GM19035 (cell line): ENCODE data around the gene TLR1.
"Not testable (repeated sequence)": the region's sequence is repeated elsewhere in the genome, so short reads cannot be mapped to it uniquely, and the experiment has no call there.

Source experiments
- ATAC-seq: cut with Tn5 transposase; IDR thresholded peaks from one replicate; pipeline ENCODE4 v1.9.1; 2021; ENCODE audit not compliant: unreplicated experiment

TLR1 gene

DNA sequence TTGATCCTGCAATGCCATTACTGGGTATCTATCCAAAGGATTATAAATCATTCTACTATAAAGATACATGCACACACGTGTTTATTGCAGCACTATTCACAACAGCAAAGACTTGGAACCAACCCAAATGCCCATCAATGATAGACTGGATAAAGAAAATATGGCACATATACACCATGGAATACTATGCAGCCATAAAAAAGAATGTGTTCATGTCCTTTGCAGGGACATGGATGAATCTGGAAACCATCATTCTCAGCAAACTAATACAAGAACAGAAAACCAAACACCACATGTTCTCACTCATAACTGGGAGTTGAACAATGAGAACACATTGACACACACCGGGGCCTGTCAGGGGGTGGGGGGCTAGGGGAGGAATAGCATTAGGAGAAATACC lies 26.7 kb downstream of the TLR1 start:
- not testable (repeated sequence) for ATAC-seq

DNA sequence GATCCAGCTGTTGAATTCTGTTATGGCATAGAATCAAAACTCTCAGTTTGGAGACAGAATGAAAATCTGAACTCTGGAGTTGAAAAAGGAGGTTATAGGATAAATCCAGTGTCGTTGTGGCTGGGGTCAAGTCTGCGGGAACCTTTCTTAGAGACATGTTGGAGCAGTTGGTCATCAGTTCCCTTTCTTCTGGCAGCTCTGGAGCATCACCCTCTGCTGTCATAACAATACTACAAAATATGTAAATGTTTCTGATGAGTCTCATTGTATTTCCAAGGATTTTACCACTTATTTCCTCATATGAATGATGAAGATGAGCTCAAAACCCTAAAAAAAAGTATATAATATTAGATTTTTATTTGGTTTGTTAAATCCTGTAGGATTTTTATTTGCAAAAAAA lies 29.3 kb downstream of the TLR1 start:
- ATAC-seq: no peak

DNA sequence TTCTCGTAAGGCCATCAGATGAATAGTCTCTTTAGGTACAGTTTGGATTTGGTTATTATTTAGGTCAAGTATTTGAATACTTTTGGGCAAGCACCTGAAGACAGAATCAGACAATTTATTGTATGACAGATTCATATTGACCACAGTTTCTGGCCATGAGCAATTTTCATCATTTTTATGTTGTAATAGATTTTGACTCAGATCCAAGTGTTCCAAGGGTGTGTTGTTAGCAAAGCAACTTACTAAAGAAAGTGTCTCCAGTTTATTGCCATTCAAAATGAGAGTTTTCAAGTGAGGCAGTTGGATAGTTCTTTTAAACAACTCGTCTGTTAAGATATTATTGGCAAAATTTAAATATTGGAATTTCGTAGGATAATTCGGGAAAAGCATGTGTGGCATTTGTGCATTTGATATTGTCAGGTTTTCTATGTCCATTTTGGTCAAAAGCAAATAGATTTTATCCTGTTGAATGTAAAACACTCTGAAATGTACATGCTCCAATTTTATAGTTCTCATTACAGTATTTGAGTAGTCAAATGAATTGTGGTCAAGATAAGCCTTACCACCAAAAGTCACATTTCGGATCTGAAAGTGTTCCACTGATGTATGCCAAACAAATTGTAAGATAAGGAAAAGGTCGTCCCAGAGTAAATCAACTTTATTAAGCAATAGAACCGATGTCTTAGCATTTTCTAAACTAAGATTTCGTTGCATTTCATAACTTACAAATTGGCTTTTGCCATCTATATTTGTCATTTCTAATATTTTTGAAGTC lies 30.2 kb downstream of the TLR1 start:
- no peak for ATAC-seq

DNA sequence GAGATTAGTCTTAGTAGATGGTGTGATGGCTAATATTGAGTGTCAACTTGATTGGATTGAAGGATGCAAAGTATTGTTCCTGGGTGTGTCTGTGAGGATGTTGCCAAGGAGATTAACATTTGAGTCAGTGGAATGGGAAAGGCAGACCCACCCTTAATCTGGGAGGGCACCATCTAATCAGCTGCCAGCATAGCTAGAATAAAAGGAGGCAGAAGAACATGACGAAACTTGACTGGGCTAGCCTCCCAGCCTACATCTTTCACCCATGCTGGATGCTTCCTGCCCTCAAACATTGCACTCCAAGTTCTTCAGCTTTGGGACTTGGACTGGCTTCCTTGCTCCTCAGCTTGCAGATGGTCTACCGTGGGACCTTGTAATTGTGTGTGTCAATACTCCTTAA lies 34.3 kb downstream of the TLR1 start:
- not testable (repeated sequence) for ATAC-seq

DNA sequence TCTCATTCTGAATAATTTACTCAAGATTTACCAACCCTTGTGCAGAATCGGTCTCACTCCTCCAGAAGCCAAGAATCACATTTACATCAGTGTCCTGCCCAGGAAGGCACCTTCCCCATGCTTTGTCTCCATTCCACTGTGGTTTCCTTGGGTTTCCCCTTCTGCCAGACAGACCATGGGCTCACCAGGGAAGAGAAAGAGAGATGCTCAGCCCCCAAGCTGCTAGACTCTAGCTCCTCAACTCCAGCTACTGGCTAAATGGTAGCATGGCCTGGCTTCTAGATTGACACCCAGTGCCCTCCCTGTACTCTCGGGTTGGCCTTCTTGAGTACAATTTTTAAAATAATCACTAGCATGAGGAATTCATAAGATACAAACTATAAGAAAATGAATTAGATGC lies 34.7 kb downstream of the TLR1 start:
- no peak for ATAC-seq

DNA sequence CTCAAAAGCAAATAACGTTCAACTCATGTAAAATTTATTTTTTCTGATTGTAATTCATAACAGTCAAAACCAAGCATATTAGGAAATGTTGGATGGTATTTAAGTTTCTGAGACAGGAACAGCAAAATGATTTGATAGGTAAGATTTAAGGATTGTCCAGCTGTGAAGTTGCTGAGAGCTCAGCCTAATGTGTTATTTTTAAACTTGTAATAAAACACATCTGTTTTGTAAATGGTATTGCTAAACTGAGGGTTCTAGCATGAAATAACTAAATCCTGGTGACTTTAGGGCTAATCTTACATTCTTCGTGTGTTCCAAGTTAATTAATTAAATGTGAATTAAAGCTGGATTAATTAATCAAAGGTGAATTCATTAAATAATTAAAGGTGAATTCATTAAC lies 35.1 kb downstream of the TLR1 start:
- ATAC-seq: no peak

DNA sequence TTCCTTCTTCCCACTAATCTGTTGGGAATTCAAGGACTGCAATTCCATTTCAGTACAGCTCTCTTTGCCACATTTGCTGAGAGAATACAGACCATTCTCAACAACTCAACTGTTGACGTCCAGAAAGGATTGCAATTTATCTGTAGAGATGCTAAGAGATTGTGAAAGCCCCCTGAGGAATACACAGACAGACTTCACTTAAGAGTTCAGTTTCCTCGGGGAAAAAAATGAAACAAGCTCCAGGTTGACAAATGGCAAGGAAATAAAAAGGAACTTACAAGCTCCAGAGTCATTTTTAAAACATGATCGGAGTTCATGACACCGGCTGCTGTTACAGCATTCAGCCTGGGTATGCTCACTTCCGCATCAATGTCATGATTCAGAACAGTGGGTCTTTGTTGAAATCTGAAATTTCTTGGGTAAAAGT lies 35.6 kb downstream of the TLR1 start:
- ATAC-seq: no peak

DNA sequence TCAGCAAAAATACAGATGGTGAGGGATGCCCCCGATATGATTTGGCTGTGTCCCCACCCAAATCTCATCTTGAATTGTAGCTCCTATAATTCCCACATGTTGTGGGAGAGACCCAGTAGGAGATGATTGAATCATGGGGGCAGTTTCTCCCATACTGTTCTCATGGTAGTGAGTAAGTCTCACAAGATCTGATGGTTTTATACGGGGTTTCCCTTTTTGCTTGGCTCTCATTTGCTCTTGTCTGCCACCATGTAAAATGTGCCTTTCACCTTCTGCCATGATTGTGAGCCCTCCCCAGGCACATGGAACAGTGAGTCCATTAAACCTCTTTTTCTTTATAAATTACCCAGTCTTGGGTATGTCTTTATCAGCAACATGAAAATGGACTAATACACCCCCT lies 37.7 kb downstream of the TLR1 start:
- not testable (repeated sequence) for ATAC-seq

DNA sequence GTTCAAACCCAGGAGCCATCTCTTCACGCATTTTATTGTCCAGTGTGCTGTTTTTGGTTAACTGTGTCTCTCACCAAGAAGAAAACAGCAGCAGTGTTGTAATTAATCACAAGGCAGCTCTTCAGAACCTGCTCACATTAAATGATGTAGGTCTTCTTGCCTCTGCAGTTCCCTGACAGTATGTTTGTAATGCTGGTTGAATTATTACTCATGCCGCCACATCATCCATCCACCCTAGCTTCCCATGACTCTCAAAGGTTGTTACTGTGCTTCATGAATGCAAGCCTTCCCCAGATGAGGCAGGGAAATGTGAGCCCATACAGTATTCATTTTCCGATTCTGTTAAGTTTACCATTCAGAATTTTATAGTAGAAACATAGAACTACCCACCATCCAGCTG lies 39.2 kb downstream of the TLR1 start:
- no peak for ATAC-seq

DNA sequence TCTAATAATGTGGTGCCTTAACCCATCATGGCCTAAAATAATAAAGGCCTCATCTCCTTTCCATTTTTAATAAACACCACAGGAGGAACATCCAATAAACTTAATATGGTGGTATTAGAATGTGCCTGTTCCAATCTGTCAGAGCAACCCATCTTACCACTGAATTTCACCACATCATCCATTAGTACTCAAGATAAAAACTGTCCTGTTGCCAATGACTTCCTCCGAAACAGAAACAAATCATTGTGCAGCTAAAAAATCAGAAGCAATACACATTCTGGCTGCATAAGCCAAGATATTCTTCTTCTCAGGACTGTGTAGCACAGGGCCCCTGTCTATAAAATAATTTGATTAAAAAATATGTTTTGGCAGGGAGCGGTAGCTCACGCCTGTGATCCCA lies 40.3 kb downstream of the TLR1 start:
- no peak for ATAC-seq

DNA sequence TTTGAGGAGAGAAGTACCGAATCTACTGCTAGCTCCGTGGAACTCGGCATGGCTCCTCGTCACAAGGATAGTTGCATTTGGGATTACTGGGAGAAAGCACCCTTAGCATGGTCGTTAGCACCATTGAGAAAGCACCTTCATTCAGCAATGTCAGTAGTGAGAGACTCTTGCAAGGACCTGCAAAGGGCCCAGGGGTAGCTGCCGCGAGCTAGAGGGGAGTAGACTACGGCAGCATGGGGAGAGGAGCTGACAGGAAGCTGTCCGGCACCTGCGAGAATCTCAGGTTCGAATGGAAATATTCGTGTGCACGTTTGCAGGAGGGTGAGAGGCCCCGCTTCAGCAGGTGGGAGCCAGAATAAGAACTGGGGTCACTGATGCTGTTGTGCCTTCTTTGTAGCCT lies 42.0 kb downstream of the TLR1 start:
- ATAC-seq: peak; percentile 37

DNA sequence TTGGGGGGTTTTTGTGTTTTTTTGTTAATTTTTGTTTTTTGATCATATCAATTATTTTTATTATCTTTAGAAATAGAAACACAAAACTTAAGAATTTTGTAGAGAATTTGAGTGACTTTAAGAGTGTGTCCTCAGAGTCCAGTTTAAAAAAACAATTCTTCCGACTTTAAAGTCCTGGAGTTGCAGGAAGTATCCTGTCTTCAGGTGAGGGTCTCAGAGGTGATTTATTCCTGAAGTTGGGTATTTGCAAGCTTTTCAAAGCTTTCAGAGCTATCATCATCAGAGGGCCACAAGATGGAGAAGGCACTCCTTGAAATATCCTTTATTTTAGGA lies 44.8 kb downstream of the TLR1 start:
- ATAC-seq: no peak

DNA sequence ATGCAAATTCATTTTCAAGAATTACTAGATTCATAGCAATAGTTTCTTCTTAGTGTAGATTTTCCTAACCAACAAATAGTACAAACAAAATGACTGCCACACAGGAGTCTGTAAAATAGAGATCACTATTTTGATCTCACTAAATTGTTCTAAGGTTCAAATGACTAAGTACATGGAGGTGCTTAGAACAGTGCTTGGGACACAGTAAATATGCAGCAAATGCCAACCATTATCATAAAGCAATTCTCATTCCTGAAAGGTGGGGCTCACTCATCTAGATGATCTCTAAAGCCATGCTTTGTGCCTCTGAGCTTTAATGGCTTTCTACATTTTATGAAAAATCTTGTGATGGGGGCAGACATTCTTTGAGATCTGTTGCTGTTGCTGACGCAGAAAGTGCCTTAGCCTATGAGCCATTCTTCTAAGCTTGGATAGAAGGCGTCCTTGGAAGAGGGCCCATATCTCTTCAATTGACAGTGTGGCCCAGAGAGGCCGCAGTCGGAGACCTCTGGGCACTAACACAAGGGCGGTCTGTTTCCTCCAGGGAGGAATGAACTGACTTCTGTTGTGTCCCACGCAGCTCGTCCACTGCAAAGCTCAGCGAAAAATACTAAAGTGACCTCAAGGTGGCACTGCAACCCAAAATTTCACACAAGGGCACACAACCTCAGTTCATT lies 45.3 kb downstream of the TLR1 start:
- ATAC-seq: no peak

DNA sequence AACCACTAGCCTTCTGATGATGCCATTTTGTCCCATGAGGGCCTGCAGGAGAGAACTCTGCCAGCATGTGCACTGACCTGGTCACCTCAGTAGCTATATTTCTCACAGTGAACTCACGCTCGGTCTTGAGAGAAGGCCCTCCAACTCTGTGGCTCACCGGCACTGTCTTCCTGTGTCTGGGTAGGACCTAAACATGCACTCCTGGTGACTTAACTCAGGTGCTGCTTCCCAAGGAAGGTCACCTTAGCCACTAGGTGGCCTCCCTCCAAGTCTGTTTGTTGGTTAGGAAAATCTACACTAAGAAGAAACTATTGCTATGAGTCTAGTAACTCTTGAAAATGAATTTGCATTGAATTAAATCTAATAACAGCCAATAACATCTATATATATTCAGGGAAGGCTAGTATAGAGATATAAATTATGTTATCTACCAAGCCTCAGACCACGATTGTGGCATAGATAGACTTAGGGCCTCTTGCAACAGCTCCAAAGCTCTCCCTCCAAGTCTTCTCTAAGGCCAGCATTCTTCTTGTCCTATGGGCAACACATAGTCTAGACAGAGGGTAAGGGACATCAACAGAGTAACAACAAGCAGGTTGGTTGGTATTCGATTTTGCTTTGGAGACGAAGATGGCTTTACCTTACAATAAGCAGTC lies 46.5 kb downstream of the TLR1 start:
- no peak for ATAC-seq

DNA sequence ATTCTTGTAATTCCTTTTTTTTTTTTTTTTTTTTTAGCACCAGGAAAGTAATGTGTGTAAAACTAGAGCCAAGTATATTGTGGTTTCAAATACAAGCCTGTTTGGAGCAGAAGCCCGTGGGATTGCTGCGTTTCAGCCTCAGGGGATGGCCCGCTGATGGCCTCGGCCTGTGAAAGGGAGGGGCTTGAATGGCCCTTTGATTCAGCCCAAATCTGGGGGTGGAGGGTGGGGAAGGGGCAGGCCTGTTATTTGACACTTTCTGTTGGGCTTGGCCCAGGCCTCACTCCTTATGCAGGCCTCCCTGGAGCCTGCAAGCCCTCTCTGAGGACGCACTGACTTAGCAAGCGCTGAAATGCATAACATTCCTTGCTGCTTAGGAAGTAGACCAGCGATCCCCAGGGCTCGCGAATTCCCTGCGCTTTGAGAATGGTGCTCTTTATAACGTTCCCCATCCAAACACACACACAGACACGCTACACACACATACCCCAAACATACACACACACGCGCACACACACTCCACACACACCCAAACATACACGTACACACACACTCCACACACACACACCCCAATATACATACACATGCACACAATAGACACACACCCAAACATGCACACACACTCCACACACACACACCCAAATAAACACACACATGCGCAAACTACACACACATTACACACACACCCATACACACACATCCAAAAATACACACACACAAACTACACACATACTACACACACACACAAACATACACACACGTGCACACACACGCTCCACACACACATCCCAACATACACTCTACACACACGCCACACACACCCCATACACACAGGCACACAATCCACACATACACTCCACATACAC lies 51.4 kb downstream of the TLR1 start:
- no peak for ATAC-seq

DNA sequence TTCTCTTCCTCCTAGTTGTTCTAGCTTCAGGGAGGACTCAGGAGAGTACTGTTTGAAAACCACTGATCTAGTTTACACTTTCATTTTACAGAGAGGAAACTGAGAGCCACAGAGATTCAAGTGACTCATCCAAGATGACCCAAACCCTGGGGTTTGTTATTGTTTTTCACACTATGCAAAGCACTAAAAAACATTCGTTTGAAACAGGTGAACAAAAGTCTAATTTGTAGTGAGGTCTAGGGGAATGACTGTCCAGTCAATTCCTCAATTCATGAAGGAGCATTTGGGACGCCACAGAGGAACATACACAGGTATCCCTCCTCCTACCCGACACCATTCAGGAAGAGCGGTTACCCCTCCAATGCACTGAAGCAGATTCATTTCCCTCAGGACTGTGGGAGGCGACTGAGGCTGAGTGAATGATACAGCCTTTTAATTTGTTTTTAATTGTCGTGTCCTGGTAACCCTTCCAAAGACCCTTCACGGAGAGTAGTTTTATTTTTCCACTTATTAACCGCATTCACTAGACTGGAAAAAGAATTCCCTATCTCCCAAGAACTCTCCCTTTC lies 52.1 kb downstream of the TLR1 start:
- ATAC-seq: peak; percentile 95

DNA sequence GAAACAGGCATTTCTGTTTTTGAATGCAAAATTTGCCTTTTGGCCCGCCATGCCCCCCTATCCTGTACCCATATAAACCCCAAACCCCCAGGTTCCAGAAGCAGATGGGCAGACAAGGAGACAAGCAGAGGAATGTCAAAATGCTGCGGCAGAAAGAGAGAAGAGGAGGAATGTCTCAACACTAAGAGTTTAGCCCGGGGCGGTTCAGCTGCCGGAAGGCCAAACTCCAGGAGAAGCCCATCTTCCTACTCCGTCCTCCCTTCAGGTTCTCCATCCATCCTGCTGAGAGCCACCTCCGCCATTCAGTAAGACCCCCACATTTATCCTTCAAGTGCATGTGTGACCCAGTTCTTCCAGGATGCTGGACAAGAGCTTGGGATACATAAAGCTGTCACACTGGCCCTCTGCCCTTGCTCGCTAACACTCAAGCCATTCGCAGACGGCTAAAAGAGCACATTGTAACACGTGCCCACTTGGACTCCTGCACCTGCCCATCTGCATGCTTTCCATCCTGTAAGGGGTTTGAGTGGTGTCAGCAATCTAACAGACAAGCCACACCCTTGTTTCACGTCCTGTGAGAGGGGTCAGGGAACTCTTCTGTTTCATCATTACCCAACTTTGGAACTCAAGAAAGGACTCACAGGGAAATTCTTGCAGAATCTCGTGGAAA lies 53.1 kb downstream of the TLR1 start:
- ATAC-seq: no peak

DNA sequence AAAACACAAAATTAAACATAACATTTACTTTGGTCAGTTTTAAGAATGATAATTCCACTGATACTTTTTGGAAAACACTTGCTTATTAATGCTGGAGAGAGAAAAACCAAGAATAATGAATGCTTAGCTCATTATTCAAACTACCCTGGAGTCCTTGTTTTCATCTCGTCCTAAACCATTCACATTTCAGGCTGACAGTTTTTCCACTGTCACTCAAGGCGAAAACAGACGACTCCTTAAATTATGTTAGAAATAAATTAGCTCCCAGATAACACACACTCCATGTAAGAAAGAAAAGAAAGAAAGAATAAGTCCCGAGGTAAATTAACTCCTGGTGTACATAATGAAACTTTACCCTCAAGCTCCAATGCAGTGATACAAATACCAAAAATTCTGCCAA lies 55.3 kb downstream of the TLR1 start:
- no peak for ATAC-seq

DNA sequence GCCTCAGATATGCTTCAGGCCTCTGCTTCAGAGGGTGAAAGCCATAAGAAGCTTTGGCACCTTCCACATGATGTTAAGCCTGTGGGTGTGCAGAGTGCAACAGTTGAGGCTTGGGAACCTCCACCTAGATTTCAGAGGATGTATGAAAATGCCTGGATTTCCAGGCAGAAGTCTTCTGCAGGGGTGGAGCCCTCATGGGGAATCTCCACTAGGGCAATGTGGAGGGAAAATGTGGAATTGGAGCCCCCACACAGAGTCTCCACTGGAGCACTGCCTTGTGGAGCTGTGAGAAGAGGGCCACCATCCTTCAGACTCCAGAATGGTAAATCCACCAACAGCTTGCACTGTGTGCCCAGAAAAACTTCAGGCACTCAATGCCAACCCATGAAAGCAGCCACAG lies 57.0 kb downstream of the TLR1 start:
- no peak for ATAC-seq
